GM12801 (cell line): Measurements from ENCODE around the gene SH2D3C.

Experiments
- TF ChIP-seq, protein P1 (sequence below): IDR thresholded peaks from one replicate; pipeline ENCODE4 v1.5.1; 2011; ENCODE audit warnings: control low read depth; ENCODE audit not compliant: insufficient read length; ENCODE audit errors: extremely low read depth

The SH2D3C gene

DNA sequence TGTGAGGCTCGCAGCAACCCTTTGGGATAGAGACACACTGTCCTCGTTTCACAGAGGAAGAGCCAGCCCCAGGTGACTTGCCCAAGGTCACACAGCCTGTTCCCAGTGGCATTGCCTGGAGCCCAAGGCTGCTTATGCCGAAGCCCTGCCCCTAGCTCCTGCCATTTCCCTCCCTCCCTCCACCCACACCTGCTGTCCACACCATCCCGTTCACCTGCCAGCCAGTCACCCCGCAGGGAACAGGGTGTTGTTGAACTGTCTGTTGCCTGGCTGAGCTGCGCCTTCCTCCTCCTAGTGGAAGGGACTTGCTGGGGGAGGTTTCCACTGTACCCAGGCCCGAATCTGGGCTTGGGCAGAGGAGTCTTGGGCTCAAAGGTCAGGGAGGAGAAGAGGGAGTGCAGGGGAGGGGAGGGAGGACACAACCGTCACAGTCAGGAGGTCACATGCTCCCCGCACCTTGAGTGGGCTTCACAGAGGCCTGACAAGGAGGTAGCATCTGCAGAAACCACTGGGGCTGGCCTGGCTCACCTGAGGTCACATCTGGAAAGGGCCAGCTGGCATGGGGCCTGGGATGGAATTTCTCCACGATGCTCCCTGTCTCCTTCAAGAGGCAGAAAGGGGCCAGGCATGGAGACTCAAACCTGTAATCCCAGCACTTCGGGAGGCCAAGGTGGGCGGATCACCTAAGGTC, 56.3 kb downstream of the SH2D3C start:
- TF ChIP-seq, protein P1, sequence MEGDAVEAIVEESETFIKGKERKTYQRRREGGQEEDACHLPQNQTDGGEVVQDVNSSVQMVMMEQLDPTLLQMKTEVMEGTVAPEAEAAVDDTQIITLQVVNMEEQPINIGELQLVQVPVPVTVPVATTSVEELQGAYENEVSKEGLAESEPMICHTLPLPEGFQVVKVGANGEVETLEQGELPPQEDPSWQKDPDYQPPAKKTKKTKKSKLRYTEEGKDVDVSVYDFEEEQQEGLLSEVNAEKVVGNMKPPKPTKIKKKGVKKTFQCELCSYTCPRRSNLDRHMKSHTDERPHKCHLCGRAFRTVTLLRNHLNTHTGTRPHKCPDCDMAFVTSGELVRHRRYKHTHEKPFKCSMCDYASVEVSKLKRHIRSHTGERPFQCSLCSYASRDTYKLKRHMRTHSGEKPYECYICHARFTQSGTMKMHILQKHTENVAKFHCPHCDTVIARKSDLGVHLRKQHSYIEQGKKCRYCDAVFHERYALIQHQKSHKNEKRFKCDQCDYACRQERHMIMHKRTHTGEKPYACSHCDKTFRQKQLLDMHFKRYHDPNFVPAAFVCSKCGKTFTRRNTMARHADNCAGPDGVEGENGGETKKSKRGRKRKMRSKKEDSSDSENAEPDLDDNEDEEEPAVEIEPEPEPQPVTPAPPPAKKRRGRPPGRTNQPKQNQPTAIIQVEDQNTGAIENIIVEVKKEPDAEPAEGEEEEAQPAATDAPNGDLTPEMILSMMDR = no peak

DNA sequence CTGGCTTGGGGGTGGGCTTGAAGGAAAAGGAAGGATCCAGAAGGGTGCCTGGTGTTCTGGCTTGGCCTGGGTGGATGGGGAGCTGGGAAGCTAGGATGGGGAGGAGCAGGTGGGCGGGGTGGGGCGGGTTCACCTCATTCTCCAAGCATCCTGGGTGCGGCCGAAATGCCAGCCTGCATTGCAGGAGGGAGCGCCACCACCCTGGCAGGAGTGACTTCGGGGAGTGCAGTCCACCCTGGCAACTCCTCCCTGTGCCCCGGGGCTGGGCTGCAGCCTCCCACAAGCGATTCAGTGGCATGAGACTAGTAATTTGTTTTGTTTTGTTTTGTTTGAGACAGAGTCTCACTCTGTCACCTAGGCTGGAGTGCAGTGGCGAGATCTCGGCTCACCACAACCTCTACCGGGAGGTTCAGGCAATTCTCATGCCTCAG, 57.1 kb downstream of the SH2D3C start:
- TF ChIP-seq, protein P1 = no peak

DNA sequence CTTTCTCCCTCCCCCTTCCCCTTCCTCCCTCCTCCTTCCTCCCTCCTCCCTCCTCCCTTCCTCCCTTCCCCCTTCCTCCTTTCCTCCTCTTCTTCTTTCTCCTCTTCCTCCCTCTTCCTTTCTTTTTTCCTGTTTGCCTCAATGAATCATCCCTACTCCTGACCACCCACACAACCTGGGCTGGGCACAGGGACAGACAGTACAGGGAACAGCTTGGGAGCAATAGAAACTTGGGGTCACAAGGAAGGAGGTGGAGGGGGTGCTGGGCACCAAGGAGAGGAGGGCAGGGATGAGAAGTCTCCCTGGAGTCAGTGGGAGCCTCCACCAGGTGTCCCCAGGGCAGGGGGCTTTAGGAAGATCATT, 57.6 kb downstream of the SH2D3C start:
- TF ChIP-seq, protein P1 = no peak

DNA sequence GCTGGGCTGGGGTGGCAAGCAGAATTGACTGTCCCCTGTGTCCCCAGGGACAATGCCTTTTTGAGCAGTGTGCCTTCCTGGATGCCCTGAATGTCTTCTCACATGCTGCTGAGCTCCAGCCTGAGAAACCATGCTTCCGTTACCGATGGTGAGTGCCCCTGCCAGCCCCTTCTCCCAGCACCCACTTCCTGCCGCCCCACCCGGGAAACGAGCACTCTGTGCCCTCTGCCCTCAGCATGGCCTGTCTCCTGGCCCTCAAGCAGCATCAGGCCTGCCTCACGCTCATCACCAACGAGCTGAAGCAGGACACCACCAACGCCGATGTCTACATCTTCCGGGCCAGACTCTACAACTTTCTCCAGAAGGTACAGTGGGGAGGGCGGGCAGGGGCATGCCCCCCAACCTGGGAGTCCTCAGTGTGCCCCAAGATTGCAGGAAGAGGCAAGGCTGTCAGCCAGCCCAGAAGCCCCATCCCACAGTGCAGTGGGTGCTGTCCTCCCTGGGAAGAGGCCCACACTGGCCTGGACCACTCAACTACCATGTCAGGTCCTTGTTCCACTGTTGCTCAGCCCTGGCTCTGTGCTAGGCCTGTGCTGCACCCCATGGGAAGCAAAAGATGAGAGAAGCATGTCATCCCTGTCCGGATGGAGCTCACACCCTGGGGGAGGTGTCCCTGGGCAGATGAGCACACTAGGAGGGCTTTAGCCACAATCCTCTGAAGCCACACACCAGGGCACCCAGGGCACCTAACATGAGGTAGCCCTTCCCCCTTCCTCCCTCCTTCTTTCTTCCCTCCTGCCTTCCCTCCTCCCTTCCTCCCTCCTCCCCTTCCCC, 58.2 kb downstream of the SH2D3C start:
- TF ChIP-seq, protein P1 = no peak

DNA sequence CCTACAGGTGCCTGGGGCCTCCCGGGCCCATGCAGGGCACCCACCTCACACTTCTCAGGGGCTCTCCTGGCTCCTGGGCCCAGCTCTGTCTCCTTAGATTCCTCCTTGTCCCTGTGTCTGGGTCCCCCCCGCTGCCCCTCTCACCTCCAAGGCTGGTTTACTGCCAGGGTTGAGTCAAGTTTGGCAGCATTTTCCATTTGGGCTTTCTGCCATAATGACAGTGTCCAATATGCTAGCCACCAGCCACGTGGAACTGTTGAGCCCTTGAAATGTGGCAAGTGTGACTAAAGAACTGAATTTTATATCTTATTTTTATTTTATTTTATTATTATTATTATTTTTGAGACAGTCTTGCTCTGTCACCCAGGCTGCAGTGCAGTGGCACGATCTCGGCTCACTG, 60.7 kb downstream of the SH2D3C start:
- TF ChIP-seq, protein P1 = no peak

DNA sequence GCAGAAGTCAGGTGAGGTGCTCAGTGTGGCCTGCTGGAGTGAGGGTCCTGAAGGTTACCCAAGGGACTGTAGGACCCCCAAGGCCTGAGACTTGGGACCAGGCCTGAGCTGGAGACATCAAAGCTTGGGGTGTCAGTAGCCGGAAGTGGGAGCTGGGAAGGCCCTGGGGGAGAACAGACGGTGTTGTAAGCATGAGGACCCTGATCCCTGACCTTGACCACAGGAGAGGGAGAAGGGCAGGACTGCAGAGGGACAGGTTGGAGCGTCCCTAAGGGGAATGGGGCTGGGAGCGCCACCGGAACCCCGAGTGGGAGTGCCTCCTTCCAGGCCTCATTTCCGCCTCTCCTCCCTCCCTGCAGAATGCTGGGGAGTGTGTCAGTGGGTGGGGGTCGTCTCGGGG, 62.1 kb downstream of the SH2D3C start:
- TF ChIP-seq, protein P1 = no peak

DNA sequence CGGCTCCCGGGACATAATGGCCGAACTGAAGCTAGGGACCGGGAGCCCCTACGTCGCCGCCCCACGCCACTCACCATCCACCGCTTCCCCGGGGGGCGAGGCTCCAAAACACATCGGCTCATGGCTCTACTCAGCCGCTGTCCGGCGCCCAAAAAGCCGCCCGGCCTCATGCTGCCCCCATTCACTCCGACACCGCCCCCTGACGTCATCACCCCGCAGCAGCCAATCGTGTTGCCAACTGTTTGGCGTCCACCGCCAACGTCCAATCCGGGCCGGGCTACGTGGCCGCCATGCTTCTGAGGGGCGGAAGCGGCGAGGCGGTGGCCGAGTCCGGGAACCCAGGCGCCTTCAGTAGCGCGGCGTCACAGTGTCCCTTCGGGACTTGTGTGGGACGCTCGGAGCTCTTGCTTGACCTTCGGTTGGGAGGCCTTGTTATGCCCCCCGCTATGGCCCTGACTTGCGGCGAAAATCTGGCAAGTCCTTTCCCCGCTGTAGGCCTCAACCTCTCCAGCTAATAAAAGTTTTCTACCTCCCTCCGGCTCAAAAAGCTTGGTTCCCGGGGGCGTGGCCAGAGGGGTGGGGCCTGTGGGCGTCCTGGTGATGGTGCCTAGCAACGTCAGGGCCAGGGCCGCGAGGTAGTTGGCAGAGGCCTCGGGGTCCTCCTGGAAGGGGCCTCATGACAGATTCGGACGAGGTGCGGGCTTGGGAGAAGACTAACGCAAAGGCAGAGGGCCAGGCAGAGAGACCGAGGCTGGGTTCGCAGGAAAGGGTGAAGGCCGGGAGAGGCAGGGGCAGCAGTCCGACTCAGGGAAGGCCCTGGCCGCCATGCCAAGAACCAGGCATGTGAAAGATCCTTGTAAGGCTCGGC, 62.8 kb downstream of the SH2D3C start, which contains the start of the genes PTRH1 and TTC16:
PTRH1 (minus strand) TSS at position 194 of the 868 bp plus-strand sequence; CDS start at position 170, 24 bp downstream.
TTC16 (plus strand) TSS at position 610 of the 868 bp plus-strand sequence; CDS start at position 677, 67 bp downstream.
- TF ChIP-seq, protein P1 = no peak
